CD8-positive, alpha-beta memory T cell (primary cell): ENCODE results near the gene MCU. TPM values are rescaled to one million over a fixed set of nuclear protein-coding genes. Genes with fewer than 3 reads are reported as not detected.

ENCODE experiments used
- CTCF ChIA-PET: fragments of 350-600 bp; sonication (Branson Sonifier 250); formaldehyde crosslinking; loops from one replicate; lab custom pipeline; 2021; ENCODE audit warnings: antibody characterized with exemption; lab: Charles Lee
- POLR2A ChIA-PET: fragments of 350-600 bp; sonication (Branson Sonifier 250); formaldehyde crosslinking; loops from one replicate; lab custom pipeline; 2021; ENCODE audit warnings: antibody characterized with exemption; lab: Charles Lee
- DNase-seq, 5 donors: peaks; one replicate each; pipeline versions ENCODE4 v3.0.0 to v3.0.0-alpha.2; 2020 to 2022; ENCODE audit warnings: mixed read lengths in 1 of 5
- H3K27ac ChIP-seq: one replicate; pipeline ENCODE4 v1.7.0; 2013; ENCODE audit warnings: low read depth, mild to moderate bottlenecking, low read length, moderate library complexity
- H3K27me3 ChIP-seq: 2 replicates; pipeline ENCODE4 v1.7.0; 2013; ENCODE audit warnings: low read length, mild to moderate bottlenecking; ENCODE audit not compliant: insufficient read depth, poor library complexity, severe bottlenecking
- H3K36me3 ChIP-seq: 2 replicates; pipeline ENCODE4 v1.7.0; 2013; ENCODE audit warnings: mild to moderate bottlenecking, low read length, moderate library complexity; ENCODE audit not compliant: insufficient read depth
- H3K4me1 ChIP-seq: 2 replicates; pipeline ENCODE4 v1.7.0; 2013; ENCODE audit warnings: mild to moderate bottlenecking, low read length, moderate library complexity; ENCODE audit not compliant: insufficient read depth
- H3K4me3 ChIP-seq: 2 replicates; pipeline ENCODE4 v1.7.0; 2013; ENCODE audit warnings: mild to moderate bottlenecking, low read length
- H3K9me3 ChIP-seq: 2 replicates; pipeline ENCODE4 v1.7.0; 2013; ENCODE audit warnings: mild to moderate bottlenecking, low read length
- H3K27ac Mint-ChIP-seq, 8 donors: one replicate each; pipeline ENCODE4 v1.8.0; 2020 to 2021; ENCODE audit warnings: mixed read lengths in 8 of 8, mild to moderate bottlenecking in 6 of 8, inconsistent platforms in 3 of 8, moderate library complexity in 3 of 8
- H3K27me3 Mint-ChIP-seq, 2 donors: one replicate each; pipeline ENCODE4 v1.8.0; 2020 to 2021; ENCODE audit warnings: mixed read lengths in 2 of 2, mild to moderate bottlenecking in 1 of 2, moderate library complexity in 1 of 2
- H3K36me3 Mint-ChIP-seq, 3 donors: one replicate each; pipeline ENCODE4 v1.8.0; 2020 to 2021; ENCODE audit warnings: mixed read lengths in 3 of 3, inconsistent platforms in 1 of 3, mild to moderate bottlenecking in 1 of 3
- H3K4me1 Mint-ChIP-seq, 3 donors: one replicate each; pipeline ENCODE4 v1.8.0; 2020 to 2021; ENCODE audit warnings: mixed read lengths in 3 of 3, inconsistent platforms in 1 of 3, mild to moderate bottlenecking in 1 of 3
- H3K4me3 Mint-ChIP-seq, 7 donors: one replicate each; pipeline ENCODE4 v1.8.0; 2020 to 2021; ENCODE audit warnings: mixed read lengths in 7 of 7, mild to moderate bottlenecking in 6 of 7, moderate library complexity in 4 of 7, inconsistent platforms in 2 of 7
- H3K9me3 Mint-ChIP-seq, 5 donors: one replicate each; pipeline ENCODE4 v1.8.0; 2020 to 2022; ENCODE audit warnings: mixed read lengths in 5 of 5, mild to moderate bottlenecking in 3 of 5, moderate library complexity in 2 of 5, inconsistent platforms in 1 of 5
- polyA plus RNA-seq: library from polyadenylated mRNA; unstranded; fragments of 300-500 nt; fragmentation: Illumina TruSeq; gene quantifications from one replicate; pipeline ENCODE4 v1.2.3, GENCODE V29; 2021
- total RNA-seq, 2 experiments: library from RNA; stranded (reverse); gene quantifications; one replicate each; pipeline ENCODE4 v1.2.3, GENCODE V29; 2021

The MCU gene
- total and polyA plus RNA-seq, 3 experiments from 2014 or later, result 7.9 to 17.6 (median 14.9) TPM

DNA sequence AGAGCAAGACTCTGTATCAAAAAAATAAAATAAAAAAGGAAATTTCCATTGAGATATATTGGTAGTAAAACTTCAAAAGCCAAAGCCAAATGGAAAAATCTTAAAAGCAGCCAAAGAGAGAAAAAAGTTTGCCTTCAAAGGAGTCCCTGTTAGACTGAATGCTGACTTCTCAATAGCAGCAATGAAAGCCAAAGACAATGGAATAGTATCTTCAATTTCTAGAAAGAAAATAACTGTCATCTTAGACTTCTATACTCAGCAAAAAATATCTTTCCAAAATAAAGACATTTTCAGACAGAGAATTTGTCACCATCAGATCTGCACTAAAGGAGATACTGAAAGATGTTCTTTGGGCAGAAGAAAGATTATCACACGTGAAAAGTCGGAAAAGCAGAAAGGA, 187.3 kb downstream of the MCU start:
- no peak overlapping the region for H3K27ac Mint-ChIP-seq
- H3K27me3 Mint-ChIP-seq, result no peaks in the 10 kb centered on the region
- no peaks in the 10 kb centered on the region for H3K4me1 Mint-ChIP-seq
- no peaks in the 10 kb centered on the region for H3K27me3 ChIP-seq
- POLR2A ChIA-PET, result no interaction called here
- no peak overlapping the region for H3K27ac ChIP-seq
- H3K9me3 Mint-ChIP-seq, result peaks cover 0 to 5% (median 4%) of the 10 kb centered on the region in 5 donors
- DNase-seq, result no peak
- no peaks in the 10 kb centered on the region for H3K36me3 ChIP-seq
- H3K4me1 ChIP-seq, result no peaks in the 10 kb centered on the region
- H3K4me3 Mint-ChIP-seq, result no peak overlapping the region
- H3K4me3 ChIP-seq, result no peak overlapping the region
- CTCF ChIA-PET, result no interaction called here
- H3K36me3 Mint-ChIP-seq, result peaks cover 12 to 25% (median 12%) of the 10 kb centered on the region in 3 donors
- H3K9me3 ChIP-seq, result no peaks in the 10 kb centered on the region

DNA sequence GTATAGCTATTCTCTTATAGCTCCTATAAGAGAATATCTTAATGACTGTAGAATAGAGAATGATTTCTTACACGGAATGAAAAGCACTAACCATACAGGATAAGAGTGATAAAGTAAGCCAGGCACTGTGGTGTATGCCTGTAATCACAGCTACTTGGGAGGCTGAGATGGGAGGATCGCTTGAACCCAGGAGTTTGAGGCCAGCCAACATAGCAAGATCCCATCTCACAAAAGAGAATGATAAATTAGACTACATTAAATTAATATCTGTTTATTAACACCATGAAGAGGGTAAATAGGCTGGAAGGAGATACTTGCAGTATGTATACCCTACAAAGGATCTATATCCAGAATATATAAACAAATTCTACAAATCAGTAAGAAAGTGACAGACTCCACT, 189.3 kb downstream of the MCU start:
- H3K36me3 Mint-ChIP-seq, result peaks cover 12 to 37% (median 18%) of the 10 kb centered on the region in 3 donors
- no peaks in the 10 kb centered on the region for H3K4me1 Mint-ChIP-seq
- Histone ChIP-seq H3K27ac (no peak overlapping the region), H3K4me3 (no peak overlapping the region), H3K27me3 (no peaks in the 10 kb centered on the region), H3K9me3 (no peaks in the 10 kb centered on the region), H3K36me3 (no peaks in the 10 kb centered on the region), H3K4me1 (no peaks in the 10 kb centered on the region)
- no peaks in the 10 kb centered on the region for H3K27me3 Mint-ChIP-seq
- no peak overlapping the region for H3K27ac Mint-ChIP-seq
- peaks cover 0 to 5% (median 4%) of the 10 kb centered on the region in 5 donors for H3K9me3 Mint-ChIP-seq
- ChIA-PET POLR2A (no interaction called here), CTCF (no interaction called here)
- DNase-seq, result no peak
- no peak overlapping the region for H3K4me3 Mint-ChIP-seq

- POLR2A ChIA-PET, result no interaction called here
- peaks cover 7 to 11% (median 7%) of the 10 kb centered on the region in 3 donors for H3K4me1 Mint-ChIP-seq
- Histone ChIP-seq H3K9me3 (no peaks in the 10 kb centered on the region), H3K36me3 (no peaks in the 10 kb centered on the region), H3K27ac (no peak overlapping the region), H3K4me1 (peaks cover 6% of the 10 kb centered on the region), H3K27me3 (no peaks in the 10 kb centered on the region), H3K4me3 (no peak overlapping the region)
- H3K27ac Mint-ChIP-seq, result peak overlapping the region in 2 of 8 donors; percentile 47 to 83
- H3K9me3 Mint-ChIP-seq, result peaks cover 0 to 5% (median 4%) of the 10 kb centered on the region in 5 donors
- H3K36me3 Mint-ChIP-seq, result peaks cover 20 to 43% (median 26%) of the 10 kb centered on the region in 3 donors
- DNase-seq, result no peak
- no peaks in the 10 kb centered on the region for H3K27me3 Mint-ChIP-seq
- H3K4me3 Mint-ChIP-seq, result no peak overlapping the region
- CTCF ChIA-PET, result no interaction called here
Observed at GRCh38 chr10:72883861-72884260, 191.9 kb downstream of the MCU start.

GRCh38 chr10:72885953-72886352, 194.0 kb downstream of the MCU start:
- CTCF ChIA-PET, result no interaction called here
- Histone ChIP-seq H3K9me3 (no peaks in the 10 kb centered on the region), H3K27ac (no peak overlapping the region), H3K4me1 (peaks cover 6% of the 10 kb centered on the region), H3K36me3 (no peaks in the 10 kb centered on the region), H3K27me3 (no peaks in the 10 kb centered on the region), H3K4me3 (no peak overlapping the region)
- no peak for DNase-seq
- POLR2A ChIA-PET, result no interaction called here
- Mint-ChIP-seq H3K36me3 (peaks cover 21 to 38% (median 26%) of the 10 kb centered on the region in 3 donors), H3K4me1 (peaks cover 7 to 11% (median 7%) of the 10 kb centered on the region in 3 donors), H3K27ac (no peak overlapping the region), H3K4me3 (no peak overlapping the region), H3K9me3 (peaks cover 0 to 5% (median 4%) of the 10 kb centered on the region in 5 donors), H3K27me3 (no peaks in the 10 kb centered on the region)

- Histone ChIP-seq H3K4me1 (peaks cover 6% of the 10 kb centered on the region), H3K27me3 (no peaks in the 10 kb centered on the region), H3K4me3 (no peak overlapping the region), H3K27ac (no peak overlapping the region), H3K36me3 (no peaks in the 10 kb centered on the region), H3K9me3 (no peaks in the 10 kb centered on the region)
- Mint-ChIP-seq H3K27ac (no peak overlapping the region), H3K4me3 (no peak overlapping the region), H3K4me1 (peaks cover 7 to 11% (median 7%) of the 10 kb centered on the region in 3 donors), H3K27me3 (no peaks in the 10 kb centered on the region), H3K9me3 (peaks cover 0 to 5% (median 3%) of the 10 kb centered on the region in 5 donors), H3K36me3 (peaks cover 19 to 36% (median 26%) of the 10 kb centered on the region in 3 donors)
- no peak for DNase-seq
- ChIA-PET CTCF (no interaction called here), POLR2A (no interaction called here)
Observed at GRCh38 chr10:72886621-72887020, 194.7 kb downstream of the MCU start.

DNA sequence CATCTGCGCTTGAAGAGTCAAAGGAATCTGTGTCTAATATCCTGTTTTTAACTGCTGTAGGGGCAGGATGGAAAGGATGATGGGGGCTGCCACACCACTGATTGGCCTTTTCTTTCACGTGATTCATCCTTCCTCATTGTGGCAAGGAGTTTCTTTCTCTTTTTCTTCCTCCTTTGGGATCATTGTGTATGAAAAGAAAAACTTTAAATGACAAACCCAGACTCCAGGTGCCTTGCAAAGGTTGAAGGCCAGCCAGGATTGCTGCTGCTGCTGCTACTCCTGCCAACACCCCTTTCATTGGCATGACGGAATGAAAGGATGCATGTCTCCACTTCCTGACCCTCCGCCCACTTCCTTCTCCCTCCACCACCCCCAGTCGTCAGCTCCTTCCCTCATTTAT, 195.1 kb downstream of the MCU start:
- no peaks in the 10 kb centered on the region for H3K9me3 ChIP-seq
- H3K27me3 ChIP-seq, result no peaks in the 10 kb centered on the region
- Mint-ChIP-seq H3K27me3 (no peaks in the 10 kb centered on the region), H3K4me1 (peaks cover 7 to 11% (median 7%) of the 10 kb centered on the region in 3 donors), H3K9me3 (peaks cover 0 to 5% (median 2%) of the 10 kb centered on the region in 5 donors), H3K36me3 (peaks cover 18 to 32% (median 26%) of the 10 kb centered on the region in 3 donors), H3K27ac (peak overlapping the region in 1 of 8 donors; percentile 85), H3K4me3 (peak overlapping the region in 2 of 7 donors; percentile 6 to 19)
- H3K4me1 ChIP-seq, result peaks cover 6% of the 10 kb centered on the region
- no peaks in the 10 kb centered on the region for H3K36me3 ChIP-seq
- no peak for DNase-seq
- H3K27ac ChIP-seq, result no peak overlapping the region
- no peak overlapping the region for H3K4me3 ChIP-seq
- ChIA-PET CTCF (no interaction called here), POLR2A (no interaction called here)

DNA sequence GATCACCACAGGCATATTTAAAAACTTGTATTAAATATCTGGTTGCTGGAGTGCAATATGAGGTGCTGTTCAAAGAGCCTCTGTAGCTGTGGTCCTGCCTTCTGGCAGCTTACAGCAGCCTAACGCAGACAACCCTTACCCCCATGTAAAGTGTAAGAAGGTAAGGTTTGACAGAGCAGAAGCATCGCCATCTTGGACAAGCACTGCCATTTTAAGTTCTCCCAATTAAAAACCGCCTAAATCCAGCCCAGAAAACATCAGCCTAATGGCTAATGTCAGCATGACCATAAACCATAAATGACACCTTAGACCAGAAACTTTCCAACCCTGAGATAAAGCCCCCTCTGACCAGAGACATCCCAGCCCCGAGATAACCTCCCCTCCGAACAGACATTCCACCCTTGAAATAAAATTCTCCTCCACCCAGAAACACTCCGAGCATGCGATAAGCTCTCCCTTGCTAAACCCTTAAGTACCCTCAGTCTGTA, 196.3 kb downstream of the MCU start:
- no peaks in the 10 kb centered on the region for H3K27me3 ChIP-seq
- Mint-ChIP-seq H3K27me3 (no peaks in the 10 kb centered on the region), H3K4me3 (no peak overlapping the region), H3K27ac (no peak overlapping the region), H3K4me1 (peaks cover 7 to 11% (median 7%) of the 10 kb centered on the region in 3 donors), H3K36me3 (peaks cover 17 to 28% (median 18%) of the 10 kb centered on the region in 3 donors), H3K9me3 (no peaks in the 10 kb centered on the region)
- H3K4me1 ChIP-seq, result peaks cover 6% of the 10 kb centered on the region
- no peak for DNase-seq
- no peaks in the 10 kb centered on the region for H3K9me3 ChIP-seq
- H3K36me3 ChIP-seq, result no peaks in the 10 kb centered on the region
- ChIA-PET CTCF (no interaction called here), POLR2A (no interaction called here)
- H3K27ac ChIP-seq, result no peak overlapping the region
- no peak overlapping the region for H3K4me3 ChIP-seq

DNA sequence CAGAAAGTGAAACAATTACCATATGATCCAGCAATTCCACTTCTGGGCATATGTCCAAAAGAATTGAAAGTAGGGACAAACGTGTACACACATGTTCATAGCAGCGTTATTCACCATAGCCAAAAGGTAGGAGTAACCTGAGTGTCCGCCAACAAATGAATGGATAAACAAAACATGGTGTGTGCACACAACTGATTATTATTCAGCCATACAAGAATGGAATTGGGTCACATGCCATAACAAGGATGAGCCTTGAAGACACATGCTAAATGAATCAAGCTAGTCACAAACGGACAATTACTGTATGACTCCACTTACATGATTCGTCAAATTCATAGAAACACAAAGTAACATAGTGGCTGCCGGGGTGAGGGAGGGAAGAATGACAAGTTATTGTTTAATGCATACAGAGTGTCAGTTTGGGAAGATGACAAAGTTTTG, 197.5 kb downstream of the MCU start:
- H3K4me3 ChIP-seq, result no peak overlapping the region
- peaks cover 6% of the 10 kb centered on the region for H3K4me1 ChIP-seq
- no peaks in the 10 kb centered on the region for H3K27me3 ChIP-seq
- Mint-ChIP-seq H3K9me3 (no peaks in the 10 kb centered on the region), H3K27me3 (peaks cover 1 to 4% of the 10 kb centered on the region in 2 donors), H3K4me1 (peaks cover 7 to 11% (median 7%) of the 10 kb centered on the region in 3 donors), H3K27ac (no peak overlapping the region), H3K4me3 (no peak overlapping the region), H3K36me3 (peaks cover 14 to 21% (median 16%) of the 10 kb centered on the region in 3 donors)
- CTCF ChIA-PET, result no interaction called here
- POLR2A ChIA-PET, result no interaction called here
- no peak overlapping the region for H3K27ac ChIP-seq
- DNase-seq, result no peak
- H3K36me3 ChIP-seq, result no peaks in the 10 kb centered on the region
- no peaks in the 10 kb centered on the region for H3K9me3 ChIP-seq
